MM.1S (cell line): ENCODE results near the gene BET1.

ENCODE experiments used
- DNase-seq: peaks from one replicate; pipeline ENCODE4 v3.0.0-alpha.2; 2015
- H2AFZ ChIP-seq: fragments of 300-600 bp; sonication (generic); 2 replicates; pipeline ENCODE4 v1.6.0; 2016; ENCODE audit warnings: antibody characterized with exemption, low read length
- H3F3A ChIP-seq: fragments of 300-600 bp; sonication (generic); 2 replicates; pipeline ENCODE4 v1.6.1; 2016; ENCODE audit warnings: mild to moderate bottlenecking, antibody characterized with exemption, low read length, moderate library complexity, mixed read lengths; ENCODE audit not compliant: insufficient read depth
- H3K27ac ChIP-seq: fragments of 300-600 bp; sonication (generic); 2 replicates; pipeline ENCODE4 v1.5.1; 2016; ENCODE audit warnings: mild to moderate bottlenecking, low read length
- H3K27me3 ChIP-seq: fragments of 300-600 bp; sonication (generic); replicated peaks from 2 replicates; pipeline ENCODE4 v1.6.0; 2016; ENCODE audit warnings: low read length; ENCODE audit not compliant: insufficient read depth
- H3K36me3 ChIP-seq: fragments of 300-600 bp; sonication (generic); replicated peaks from 2 replicates; pipeline ENCODE4 v1.6.1; 2016; ENCODE audit warnings: mild to moderate bottlenecking, low read length, mixed read lengths; ENCODE audit not compliant: insufficient read depth
- H3K4me1 ChIP-seq: fragments of 300-600 bp; sonication (generic); 2 replicates; pipeline ENCODE4 v1.6.1; 2016; ENCODE audit warnings: low read length, mixed read lengths
- H3K4me2 ChIP-seq: fragments of 300-600 bp; sonication (generic); 2 replicates; pipeline ENCODE4 v1.6.0; 2016; ENCODE audit warnings: low read depth, low read length
- H3K4me3 ChIP-seq: fragments of 300-600 bp; sonication (generic); 2 replicates; pipeline ENCODE4 v1.5.1; 2016; ENCODE audit warnings: low read length, mixed read lengths
- H3K79me2 ChIP-seq: fragments of 300-600 bp; sonication (generic); 2 replicates; pipeline ENCODE4 v1.6.1; 2016; ENCODE audit warnings: mixed run types, low read length, mixed read lengths
- H3K9ac ChIP-seq: fragments of 300-600 bp; sonication (generic); 2 replicates; pipeline ENCODE4 v1.6.1; 2016; ENCODE audit warnings: low read length, mixed read lengths
- H3K9me2 ChIP-seq: fragments of 300-600 bp; sonication (generic); replicated peaks from 2 replicates; pipeline ENCODE4 v1.6.1; 2016; ENCODE audit warnings: mild to moderate bottlenecking, low read length, mixed read lengths; ENCODE audit not compliant: insufficient read depth
- H3K9me3 ChIP-seq: fragments of 300-600 bp; sonication (generic); replicated peaks from 2 replicates; pipeline ENCODE4 v1.6.1; 2016; ENCODE audit warnings: mild to moderate bottlenecking, low read length, mixed read lengths; ENCODE audit not compliant: insufficient read depth
- H4K20me1 ChIP-seq: fragments of 300-600 bp; sonication (generic); 2 replicates; pipeline ENCODE4 v1.6.1; 2016; ENCODE audit warnings: mild to moderate bottlenecking, low read length, moderate library complexity, mixed read lengths; ENCODE audit not compliant: insufficient read depth
- CTCF ChIP-seq: fragments of 300-600 bp; sonication (generic); IDR thresholded peaks from 2 replicates; pipeline ENCODE4 v1.5.1; 2016; ENCODE audit warnings: antibody characterized with exemption, low read length, mixed read lengths
- EZH2 ChIP-seq: fragments of 300-600 bp; sonication (generic); optimal IDR thresholded peaks from 2 replicates; pipeline ENCODE3; 2017; ENCODE audit warnings: low read depth, mild to moderate bottlenecking, antibody characterized with exemption, low read length, mixed read lengths
- EZH2phosphoT487 ChIP-seq: fragments of 300-600 bp; sonication (generic); IDR thresholded peaks from 2 replicates; pipeline ENCODE4 v1.6.1; 2018; ENCODE audit warnings: antibody characterized with exemption, low read length

BET1 gene

GRCh38 chr7:93945083-93945482 lies 59.1 kb downstream of the BET1 start:
- Histone ChIP-seq H3K4me2 (no peak overlapping the region), H3K79me2 (no peaks in the 10 kb centered on the region), H3K9ac (no peak overlapping the region), H4K20me1 (no peaks in the 10 kb centered on the region), H3K36me3 (no peaks in the 10 kb centered on the region), H3K27ac (no peak overlapping the region; the same call in 1 of the 2 replicates), H2AFZ (no peak overlapping the region), H3K4me1 (peaks cover 31% of the 10 kb centered on the region), H3K9me3 (no peaks in the 10 kb centered on the region), H3K4me3 (no peak overlapping the region), H3K27me3 (no peaks in the 10 kb centered on the region), H3K9me2 (no peaks in the 10 kb centered on the region), H3F3A (0 out of 2 replicates have a peak, but pooled peaks cover 8% of the 10 kb centered on the region)
- no peak for DNase-seq
- TF ChIP-seq EZH2phosphoT487 (no peak), EZH2 (no peak), CTCF (no peak)

GRCh38 chr7:93944673-93945072 lies 59.5 kb downstream of the BET1 start:
- H3K27ac ChIP-seq, result peak overlapping the region; percentile 43; the same call in 1 of the 2 replicates
- TF ChIP-seq EZH2 (no peak), CTCF (no peak), EZH2phosphoT487 (no peak)
- no peaks in the 10 kb centered on the region for H4K20me1 ChIP-seq
- 0 out of 2 replicates have a peak, but pooled peaks cover 8% of the 10 kb centered on the region for H3F3A ChIP-seq
- H3K79me2 ChIP-seq, result no peaks in the 10 kb centered on the region
- peak overlapping the region; percentile 7; the same call in 1 of the 2 replicates for H3K9ac ChIP-seq
- H3K9me3 ChIP-seq, result no peaks in the 10 kb centered on the region
- peak overlapping the region; percentile 61 for H3K4me2 ChIP-seq
- DNase-seq, result peak; percentile 52
- no peak overlapping the region for H2AFZ ChIP-seq
- no peaks in the 10 kb centered on the region for H3K27me3 ChIP-seq
- H3K9me2 ChIP-seq, result no peaks in the 10 kb centered on the region
- H3K4me3 ChIP-seq, result peak overlapping the region; percentile 11; the same call in 1 of the 2 replicates
- no peaks in the 10 kb centered on the region for H3K36me3 ChIP-seq
- H3K4me1 ChIP-seq, result peaks cover 31% of the 10 kb centered on the region

- H3K79me2 ChIP-seq, result no peaks in the 10 kb centered on the region
- DNase-seq, result peak; percentile 89
- peak overlapping the region; percentile 11; the same call in 1 of the 2 replicates for H3K4me3 ChIP-seq
- H2AFZ ChIP-seq, result no peak overlapping the region
- H3K27ac ChIP-seq, result peak overlapping the region; percentile 43; the same call in 1 of the 2 replicates
- peak overlapping the region; percentile 7; the same call in 1 of the 2 replicates for H3K9ac ChIP-seq
- no peaks in the 10 kb centered on the region for H4K20me1 ChIP-seq
- H3K4me2 ChIP-seq, result peak overlapping the region; percentile 61
- 0 out of 2 replicates have a peak, but pooled peaks cover 8% of the 10 kb centered on the region for H3F3A ChIP-seq
- H3K27me3 ChIP-seq, result no peaks in the 10 kb centered on the region
- H3K9me2 ChIP-seq, result no peaks in the 10 kb centered on the region
- no peaks in the 10 kb centered on the region for H3K36me3 ChIP-seq
- TF ChIP-seq EZH2 (no peak), EZH2phosphoT487 (no peak), CTCF (no peak)
- H3K9me3 ChIP-seq, result no peaks in the 10 kb centered on the region
- peaks cover 31% of the 10 kb centered on the region for H3K4me1 ChIP-seq
Observed at GRCh38 chr7:93943816-93944540, 60.2 kb downstream of the BET1 start.
